ENCODE data around the gene SKIL. TPM values are rescaled to one million over a fixed set of nuclear protein-coding genes. Genes with fewer than 3 reads are reported as not detected.

The SKIL gene
- total RNA-seq, 2 experiments from 2014 or later, result 16.3 to 17.5 TPM

GRCh38 chr3:170417090-170417489 is 59.6 kb downstream of the SKIL start:
- Mint-ChIP-seq H3K36me3 (ENCODE audit: low read depth) (peaks cover 3% of the 10 kb centered on the region), H3K4me1 (ENCODE audit: low read depth) (peaks cover 9% of the 10 kb centered on the region), H3K4me3 (no peak overlapping the region), H3K9me3 (no peaks in the 10 kb centered on the region), H3K27ac (no peak overlapping the region), H3K27me3 (ENCODE audit: low read depth) (peaks cover 31% of the 10 kb centered on the region)
- intact Hi-C loops (cut with micrococcal nuclease), result no loop called here
- CTCF ChIA-PET, result interaction anchor here (1.1 to 10.1 kb wide), 5 partner anchors 10 to 432 kb away, joined by 3 to 141 read pairs (median 3); no protein-coding TSS in a partner anchor
- no peak for DNase-seq

GRCh38 chr3:170418422-170419398 is 61.2 kb downstream of the SKIL start, which contains the start of gene CLDN11:
CLDN11 (plus strand) TSS chr3:170418868; CDS start chr3:170419067, 199 bp downstream.
- no peak for DNase-seq
- intact Hi-C loops (cut with micrococcal nuclease), result no loop called here
- no peak within 1 kb of the TSS for H3K27ac Mint-ChIP-seq
- CTCF ChIA-PET, result interaction anchor here (0.7 to 10.1 kb wide), 6 partner anchors 8 to 576 kb away, joined by 3 to 141 read pairs (median 4); no protein-coding TSS in a partner anchor
- H3K4me1 Mint-ChIP-seq (ENCODE audit: low read depth), result peaks cover 9% of the 10 kb centered on the region
- H3K4me3 Mint-ChIP-seq, result peak within 1 kb of the TSS; percentile 71
- H3K36me3 Mint-ChIP-seq (ENCODE audit: low read depth), result peaks cover 3% of the 10 kb centered on the region
- no peaks in the 10 kb centered on the region for H3K9me3 Mint-ChIP-seq
- H3K27me3 Mint-ChIP-seq (ENCODE audit: low read depth), result peaks cover 31% of the 10 kb centered on the region

GRCh38 chr3:170419557-170420087 is 62.1 kb downstream of the SKIL start:
- Mint-ChIP-seq H3K36me3 (ENCODE audit: low read depth) (peaks cover 3% of the 10 kb centered on the region), H3K27me3 (ENCODE audit: low read depth) (peaks cover 31% of the 10 kb centered on the region), H3K4me3 (peak overlapping the region; percentile 3), H3K27ac (no peak overlapping the region), H3K9me3 (no peaks in the 10 kb centered on the region), H3K4me1 (ENCODE audit: low read depth) (peaks cover 9% of the 10 kb centered on the region)
- peak; percentile 14 for DNase-seq
- intact Hi-C loops (cut with micrococcal nuclease), result no loop called here
- CTCF ChIA-PET, result interaction anchor here (1.1 to 10.1 kb wide), 2 partner anchors 310 to 392 kb away, joined by 4 to 141 read pairs; no protein-coding TSS in a partner anchor

GRCh38 chr3:170420307-170420821 is 62.8 kb downstream of the SKIL start:
- no peak overlapping the region for H3K27ac Mint-ChIP-seq
- intact Hi-C loops (cut with micrococcal nuclease), result no loop called here

GRCh38 chr3:170421111-170421641 is 63.7 kb downstream of the SKIL start:
- CTCF ChIA-PET, result no interaction called here
- intact Hi-C loops (cut with micrococcal nuclease), result no loop called here
- H3K4me1 Mint-ChIP-seq (ENCODE audit: low read depth), result peaks cover 9% of the 10 kb centered on the region
- DNase-seq, result no peak
- no peak overlapping the region for H3K27ac Mint-ChIP-seq
- no peaks in the 10 kb centered on the region for H3K9me3 Mint-ChIP-seq
- peaks cover 31% of the 10 kb centered on the region for H3K27me3 Mint-ChIP-seq (ENCODE audit: low read depth)
- H3K4me3 Mint-ChIP-seq, result no peak overlapping the region
- H3K36me3 Mint-ChIP-seq (ENCODE audit: low read depth), result peaks cover 3% of the 10 kb centered on the region

More at GRCh38 chr3:170420307-170420821, 62.8 kb downstream of the SKIL start:
- DNase-seq, result no peak
- Mint-ChIP-seq H3K27me3 (ENCODE audit: low read depth) (peaks cover 31% of the 10 kb centered on the region), H3K9me3 (no peaks in the 10 kb centered on the region), H3K36me3 (ENCODE audit: low read depth) (peaks cover 3% of the 10 kb centered on the region), H3K4me1 (ENCODE audit: low read depth) (peaks cover 9% of the 10 kb centered on the region), H3K4me3 (peak overlapping the region; percentile 1)
- CTCF ChIA-PET, result no interaction called here

- Mint-ChIP-seq H3K4me3 (no peak overlapping the region), H3K36me3 (ENCODE audit: low read depth) (peaks cover 3% of the 10 kb centered on the region), H3K4me1 (ENCODE audit: low read depth) (peaks cover 9% of the 10 kb centered on the region), H3K27ac (no peak overlapping the region), H3K9me3 (no peaks in the 10 kb centered on the region), H3K27me3 (ENCODE audit: low read depth) (peaks cover 29% of the 10 kb centered on the region)
- no peak for DNase-seq
- CTCF ChIA-PET, result interaction anchor here (1.2 kb wide), 1 partner anchor 10 kb away, joined by 5 read pairs; no protein-coding TSS in a partner anchor
- intact Hi-C loops (cut with micrococcal nuclease), result no loop called here
Measured at GRCh38 chr3:170421758-170422157, 64.2 kb downstream of the SKIL start.

- no peak for DNase-seq
- Mint-ChIP-seq H3K4me3 (no peak overlapping the region), H3K4me1 (ENCODE audit: low read depth) (peaks cover 10% of the 10 kb centered on the region), H3K27me3 (ENCODE audit: low read depth) (peaks cover 22% of the 10 kb centered on the region), H3K27ac (no peak overlapping the region), H3K9me3 (no peaks in the 10 kb centered on the region), H3K36me3 (ENCODE audit: low read depth) (peaks cover 3% of the 10 kb centered on the region)
- CTCF ChIA-PET, result interaction anchor here (0.7 to 1.2 kb wide), 3 partner anchors 8 to 389 kb away, joined by 3 to 5 read pairs (median 3); no protein-coding TSS in a partner anchor
- intact Hi-C loops (cut with micrococcal nuclease), result no loop called here
Measured at GRCh38 chr3:170423001-170423615, 65.6 kb downstream of the SKIL start.

- H3K4me1 Mint-ChIP-seq (ENCODE audit: low read depth), result peaks cover 20% of the 10 kb centered on the region
- CTCF ChIA-PET, result interaction anchor here (1.7 kb wide), 1 partner anchor 387 kb away, joined by 5 read pairs; no protein-coding TSS in a partner anchor
- H3K27ac Mint-ChIP-seq, result no peak overlapping the region
- H3K4me3 Mint-ChIP-seq, result no peak overlapping the region
- peaks cover 10% of the 10 kb centered on the region for H3K27me3 Mint-ChIP-seq (ENCODE audit: low read depth)
- no peaks in the 10 kb centered on the region for H3K36me3 Mint-ChIP-seq (ENCODE audit: low read depth)
- H3K9me3 Mint-ChIP-seq, result no peaks in the 10 kb centered on the region
- DNase-seq, result no peak
- intact Hi-C loops (cut with micrococcal nuclease), result no loop called here
Measured at GRCh38 chr3:170424879-170425278, 67.4 kb downstream of the SKIL start.

- Mint-ChIP-seq H3K9me3 (no peaks in the 10 kb centered on the region), H3K27me3 (ENCODE audit: low read depth) (peaks cover 4% of the 10 kb centered on the region), H3K4me1 (ENCODE audit: low read depth) (peaks cover 18% of the 10 kb centered on the region), H3K27ac (no peak overlapping the region), H3K36me3 (ENCODE audit: low read depth) (no peaks in the 10 kb centered on the region), H3K4me3 (no peak overlapping the region)
- CTCF ChIA-PET, result interaction anchor here (1.7 kb wide), 1 partner anchor 386 kb away, joined by 5 read pairs; no protein-coding TSS in a partner anchor
- no peak for DNase-seq
- intact Hi-C loops (cut with micrococcal nuclease), result no loop called here
Measured at GRCh38 chr3:170425491-170426239, 68.2 kb downstream of the SKIL start.

GRCh38 chr3:170426240-170426797 is 68.8 kb downstream of the SKIL start:
- intact Hi-C loops (cut with micrococcal nuclease), result no loop called here
- no peak overlapping the region for H3K27ac Mint-ChIP-seq
- CTCF ChIA-PET, result interaction anchor here (1.7 kb wide), 1 partner anchor 385 kb away, joined by 5 read pairs; no protein-coding TSS in a partner anchor
- peaks cover 18% of the 10 kb centered on the region for H3K4me1 Mint-ChIP-seq (ENCODE audit: low read depth)
- no peak overlapping the region for H3K4me3 Mint-ChIP-seq
- DNase-seq, result no peak
- peaks cover 2% of the 10 kb centered on the region for H3K27me3 Mint-ChIP-seq (ENCODE audit: low read depth)
- H3K36me3 Mint-ChIP-seq (ENCODE audit: low read depth), result no peaks in the 10 kb centered on the region
- no peaks in the 10 kb centered on the region for H3K9me3 Mint-ChIP-seq

- Mint-ChIP-seq H3K4me1 (ENCODE audit: low read depth) (peaks cover 18% of the 10 kb centered on the region), H3K27ac (no peak overlapping the region), H3K36me3 (ENCODE audit: low read depth) (no peaks in the 10 kb centered on the region), H3K4me3 (no peak overlapping the region), H3K9me3 (no peaks in the 10 kb centered on the region), H3K27me3 (ENCODE audit: low read depth) (peaks cover 2% of the 10 kb centered on the region)
- DNase-seq, result no peak
- intact Hi-C loops (cut with micrococcal nuclease), result loop anchor here (2.0 kb wide), 1 partner anchor 145 kb away; no protein-coding TSS in a partner anchor
- CTCF ChIA-PET, result no interaction called here
Measured at GRCh38 chr3:170428095-170428494, 70.6 kb downstream of the SKIL start.

Measured in activated naive CD4-positive, alpha-beta T cell treated with anti-CD3 and anti-CD28 coated beads for 36 hours (primary cell).